HCT116 (cell line): ENCODE data around the gene KLF9. TPM values are rescaled to one million over a fixed set of nuclear protein-coding genes. Genes with fewer than 3 reads are reported as not detected.

Experiments
- ATAC-seq: fragments of 200-7000 bp; cut with Tn5 transposase; 2 replicates; pipeline ENCODE4 v1.9.1; 2020; ENCODE audit warnings: mild to moderate bottlenecking, moderate library complexity
- BruUV-seq: library from RNA; stranded (reverse); fragments of 400-500 nt; replicated peaks from 2 replicates; lab custom pipeline; 2021; lab: Mats Ljungman, UMichigan
- CTCF ChIA-PET: fragments of 300-600 bp; sonication (Branson Sonifier 250); formaldehyde crosslinking; loops from one replicate; lab custom pipeline; 2021; ENCODE audit warnings: antibody characterized with exemption; lab: Charles Lee
- POLR2A ChIA-PET: fragments of 300-600, 350-600 bp; sonication (Branson Sonifier 250); formaldehyde crosslinking; loops from one replicate; lab custom pipeline; 2021; ENCODE audit warnings: antibody characterized with exemption; lab: Charles Lee
- RAD21 ChIA-PET, 2 experiments: fragments of 300-600 bp; sonication (Branson Sonifier 250); formaldehyde crosslinking; loops; one replicate each; lab custom pipeline; 2023; ENCODE audit warnings: low total read pairs in 2 of 2; ENCODE audit not compliant: uncharacterized antibody in 2 of 2, unreplicated experiment in 2 of 2, low non-redundant PET in 1 of 2; lab: Charles Lee
- DNase-seq: peaks from one replicate; pipeline ENCODE4 v3.0.0-alpha.2; 2010; ENCODE audit warnings: low read depth, low spot score
- H2AFZ ChIP-seq: fragments of 200-600 bp; shearing (Covaris generic), sonication (generic); 2 replicates; pipeline ENCODE4 v1.6.1; 2017; ENCODE audit warnings: low read depth, mixed run types, mixed read lengths, antibody characterized with exemption, low read length; ENCODE audit not compliant: poor library complexity, severe bottlenecking
- H3K27ac ChIP-seq: 2 replicates; pipeline ENCODE4 v1.5.1; 2012; ENCODE audit warnings: low read depth, low read length
- H3K27me3 ChIP-seq: fragments of 200-600 bp; sonication (generic); 2 replicates; pipeline ENCODE4 v1.6.1; 2016; ENCODE audit warnings: mixed run types, low read length, mixed read lengths; ENCODE audit not compliant: insufficient read depth
- H3K36me3 ChIP-seq, 2 experiments: fragments of 200-500 bp in 1 of 2; fragments of 200-600 bp in 1 of 2; sonication (Bioruptor generic) in 1 of 2; sonication (generic) in 1 of 2; 2 replicates each; pipeline versions ENCODE4 v1.5.1 to v1.6.1; 2014 to 2016; ENCODE audit warnings: low read length in 2 of 2, inconsistent platforms in 1 of 2, mixed read lengths in 1 of 2, mixed run types in 1 of 2; ENCODE audit not compliant: insufficient read depth in 2 of 2, control insufficient read depth in 1 of 2
- H3K4me1 ChIP-seq, 2 experiments: fragments of 200-600 bp in 1 of 2; sonication (generic) in 1 of 2; 2 replicates each; pipeline versions ENCODE4 v1.5.1 to v1.6.1; 2012 to 2017; ENCODE audit warnings: low read length in 2 of 2, inconsistent platforms in 1 of 2, mild to moderate bottlenecking in 1 of 2, mixed read lengths in 1 of 2, mixed run types in 1 of 2, moderate library complexity in 1 of 2; ENCODE audit not compliant: insufficient read depth in 2 of 2, control insufficient read depth in 1 of 2
- H3K4me2 ChIP-seq: fragments of 200-600 bp; sonication (generic); 2 replicates; pipeline ENCODE4 v1.6.1; 2017; ENCODE audit warnings: mixed run types, low read length, mixed read lengths
- H3K4me3 ChIP-seq, 2 experiments: fragments of 200-600 bp in 1 of 2; sonication (generic) in 1 of 2; replicated peaks in 1 of 2; 2 replicates each; pipeline ENCODE4 v1.5.1; 2011 to 2016; ENCODE audit warnings: low read length in 2 of 2, control low read depth in 1 of 2, low read depth in 1 of 2, mild to moderate bottlenecking in 1 of 2, mixed read lengths in 1 of 2, mixed run types in 1 of 2
- H3K79me2 ChIP-seq: fragments of 200-600 bp; sonication (generic); 2 replicates; pipeline ENCODE4 v1.6.1; 2017; ENCODE audit warnings: mild to moderate bottlenecking, mixed run types, low read length, moderate library complexity, mixed read lengths; ENCODE audit not compliant: insufficient read depth
- H3K9ac ChIP-seq: fragments of 200-600 bp; sonication (generic); 2 replicates; pipeline ENCODE4 v1.6.1; 2016; ENCODE audit warnings: low read length, mixed read lengths
- H3K9me2 ChIP-seq: fragments of 200-600 bp; sonication (generic), shearing (Covaris generic); 2 replicates; pipeline ENCODE4 v1.6.1; 2017; ENCODE audit warnings: mixed run types, mild to moderate bottlenecking, moderate library complexity; ENCODE audit not compliant: insufficient read depth
- H3K9me3 ChIP-seq, 2 experiments: fragments of 200-500 bp in 1 of 2; fragments of 200-600 bp in 1 of 2; sonication (Bioruptor generic) in 1 of 2; sonication (generic) in 1 of 2; 2 replicates each; pipeline ENCODE4 v1.6.1; 2014 to 2017; ENCODE audit warnings: low read length in 2 of 2, mixed read lengths in 2 of 2, inconsistent platforms in 1 of 2, low read depth in 1 of 2, mild to moderate bottlenecking in 1 of 2, mixed run types in 1 of 2, moderate library complexity in 1 of 2; ENCODE audit not compliant: control insufficient read depth in 1 of 2, insufficient read depth in 1 of 2
- H4K20me1 ChIP-seq: fragments of 200-600 bp; sonication (generic), shearing (Covaris generic); 2 replicates; pipeline ENCODE4 v1.6.1; 2017; ENCODE audit warnings: mixed run types, mild to moderate bottlenecking, moderate library complexity; ENCODE audit not compliant: insufficient read depth
- ATF3 ChIP-seq: IDR thresholded peaks from 2 replicates; pipeline ENCODE4 v1.6.1; 2012
- FOSL1 ChIP-seq: IDR thresholded peaks from 2 replicates; pipeline ENCODE4 v1.6.1; 2012; ENCODE audit warnings: low read depth
- JUND ChIP-seq: IDR thresholded peaks from 2 replicates; pipeline ENCODE4 v1.6.1; 2012
- MAX ChIP-seq: IDR thresholded peaks from 2 replicates; pipeline ENCODE4 v1.6.1; 2012
- POLR2A ChIP-seq: IDR thresholded peaks from 2 replicates; pipeline ENCODE4 v1.7.0; 2011; ENCODE audit warnings: borderline replicate concordance; ENCODE audit not compliant: insufficient read depth, insufficient read length; ENCODE audit errors: extremely low read depth
- RAD21 ChIP-seq: IDR thresholded peaks from 2 replicates; pipeline ENCODE4 v1.6.1; 2012; ENCODE audit warnings: low read depth, mild to moderate bottlenecking
- REST ChIP-seq: IDR thresholded peaks from 2 replicates; pipeline ENCODE4 v1.6.1; 2012; ENCODE audit warnings: low read depth
- SIN3A ChIP-seq: IDR thresholded peaks from 2 replicates; pipeline ENCODE4 v1.6.1; 2012; ENCODE audit warnings: low read depth
- SP1 ChIP-seq: IDR thresholded peaks from 2 replicates; pipeline ENCODE4 v1.6.1; 2012; ENCODE audit warnings: low read depth
- SRF ChIP-seq: IDR thresholded peaks from 2 replicates; pipeline ENCODE4 v1.6.1; 2012; ENCODE audit warnings: low read depth
- TCF7L2 ChIP-seq: IDR thresholded peaks from 2 replicates; pipeline ENCODE4 v1.7.0; 2011; ENCODE audit warnings: borderline replicate concordance, inconsistent platforms; ENCODE audit not compliant: insufficient read depth, insufficient read length; ENCODE audit errors: extremely low read depth
- YY1 ChIP-seq: IDR thresholded peaks from 2 replicates; pipeline ENCODE4 v1.6.1; 2011; ENCODE audit warnings: low read length, low read depth, moderate library complexity, mild to moderate bottlenecking; ENCODE audit not compliant: insufficient replicate concordance; ENCODE audit errors: extremely low read depth
- ZFX ChIP-seq: fragments of 450-650 bp; IDR thresholded peaks from 2 replicates; pipeline ENCODE4 v1.6.1; 2017
- intact Hi-C: fragments of 100-400 bp; cut with micrococcal nuclease; formaldehyde crosslinking; loops from 2 replicates; pipeline ENCODE4 v1.10.0; 2022
- total RNA-seq: library from RNA; stranded (reverse); gene quantifications from one replicate; pipeline ENCODE4 v1.2.1, GENCODE V29; 2021; ENCODE audit not compliant: unreplicated experiment

The KLF9 gene
- total RNA-seq, 1 experiment from 2014 or later: 8.3 TPM

DNA sequence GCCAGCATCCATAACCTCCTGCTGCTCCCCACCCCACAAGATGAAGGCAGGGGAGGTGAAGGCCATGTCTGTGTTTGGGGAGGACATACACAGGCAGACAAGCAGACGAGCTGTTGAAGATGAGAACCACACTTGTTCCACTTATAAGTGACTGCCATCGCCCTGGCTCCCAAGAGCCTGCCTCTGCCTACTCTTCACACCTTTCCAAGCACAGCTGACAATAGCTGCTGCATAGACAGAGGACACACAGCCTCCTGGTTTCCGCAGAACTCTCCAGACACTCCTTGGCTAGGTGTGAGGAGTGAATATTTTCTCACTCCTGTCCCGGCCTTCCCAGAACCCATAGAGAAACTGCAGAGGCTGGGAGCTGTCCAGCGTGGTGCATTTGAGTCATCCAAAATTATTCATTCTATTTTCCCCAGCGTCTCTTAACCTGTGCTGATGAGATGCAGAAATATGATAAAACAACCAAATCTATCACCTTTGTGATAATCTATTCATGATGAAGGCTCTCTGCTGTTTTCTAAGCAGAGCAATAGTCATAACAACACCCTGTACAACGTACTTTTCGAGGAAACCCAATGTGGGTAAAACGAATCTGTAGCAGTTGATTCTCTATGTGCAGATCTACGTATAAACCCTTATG lies 24.7 kb downstream of the KLF9 start:
- Histone ChIP-seq H2AFZ (no peak overlapping the region), H3K4me2 (no peak overlapping the region), H4K20me1 (no peaks in the 10 kb centered on the region), H3K9me2 (no peaks in the 10 kb centered on the region), H3K79me2 (no peaks in the 10 kb centered on the region), H3K36me3 (no peaks in the 10 kb centered on the region), H3K27ac (no peak overlapping the region), H3K27me3 (no peaks in the 10 kb centered on the region), H3K4me3 (no peak overlapping the region), H3K4me1 (peaks cover 5 to 8% of the 10 kb centered on the region in 2 experiments; a peak in 2 of 4 replicates), H3K9ac (no peak overlapping the region), H3K9me3 (no peaks in the 10 kb centered on the region)
- no TSS peak for BruUV-seq
- TF ChIP-seq REST (peak; percentile 56), ZFX (no peak)
- RAD21 ChIA-PET: interaction anchor here in 1 of 2 experiments (0.7 kb wide), 1 partner anchor 25 kb away, joined by 3 read pairs; no protein-coding TSS in a partner anchor
- ATAC-seq (no peak), DNase-seq (no peak)
- POLR2A ChIA-PET: no interaction called here
- CTCF ChIA-PET: no interaction called here
- intact Hi-C loops: no loop called here

- Histone ChIP-seq H3K9ac (no peak overlapping the region), H3K36me3 (no peaks in the 10 kb centered on the region), H4K20me1 (no peaks in the 10 kb centered on the region), H3K27me3 (no peaks in the 10 kb centered on the region), H3K27ac (no peak overlapping the region), H3K4me1 (peaks cover 5 to 8% of the 10 kb centered on the region in 2 experiments; a peak in 2 of 4 replicates), H3K9me2 (no peaks in the 10 kb centered on the region), H3K9me3 (no peaks in the 10 kb centered on the region), H2AFZ (no peak overlapping the region), H3K4me3 (no peak overlapping the region), H3K4me2 (no peak overlapping the region), H3K79me2 (no peaks in the 10 kb centered on the region)
- intact Hi-C loops: no loop called here
- POLR2A ChIA-PET: no interaction called here
- RAD21 ChIA-PET: no interaction called here
- no peak for DNase-seq
- CTCF ChIA-PET: no interaction called here
- no peak for ATAC-seq
- no TSS peak for BruUV-seq
- TF ChIP-seq ZFX (no peak), SIN3A (no peak), JUND (no peak), FOSL1 (no peak), POLR2A (no peak), SRF (no peak), REST (no peak), SP1 (no peak), YY1 (no peak), TCF7L2 (no peak), ATF3 (no peak), RAD21 (no peak), MAX (no peak)
Measured at GRCh38 chr9:70389188-70389587, 25.3 kb downstream of the KLF9 start.
